H9 (cell line): ENCODE measurements around the gene LSS. TPM values are rescaled to one million over a fixed set of nuclear protein-coding genes. Genes with fewer than 3 reads are reported as not detected.

Experiments used
- DNase-seq: peaks from one replicate; pipeline ENCODE4 v3.0.0-alpha.2; 2017
- H2AFZ ChIP-seq: one replicate; pipeline ENCODE4 v1.6.1; 2013; ENCODE audit warnings: mild to moderate bottlenecking, low read length, control low read depth, moderate library complexity
- H2AK5ac ChIP-seq: 2 replicates; pipeline ENCODE4 v1.6.1; 2013; ENCODE audit warnings: low read length, control low read depth, mixed read lengths; ENCODE audit not compliant: insufficient read length
- H2BK120ac ChIP-seq: one replicate; pipeline ENCODE4 v1.6.1; 2013; ENCODE audit warnings: low read depth, mild to moderate bottlenecking, low read length, control low read depth, inconsistent platforms; ENCODE audit not compliant: poor library complexity, severe bottlenecking
- H2BK12ac ChIP-seq: 2 replicates; pipeline ENCODE4 v1.6.1; 2013; ENCODE audit warnings: low read length, control low read depth, mixed read lengths, low read depth; ENCODE audit not compliant: insufficient read length
- H2BK15ac ChIP-seq: 2 replicates; pipeline ENCODE4 v1.6.1; 2013; ENCODE audit warnings: low read depth, low read length, control low read depth
- H2BK20ac ChIP-seq: one replicate; pipeline ENCODE4 v1.6.1; 2013; ENCODE audit warnings: low read depth, mild to moderate bottlenecking, low read length, control low read depth, inconsistent platforms; ENCODE audit not compliant: poor library complexity, severe bottlenecking
- H2BK5ac ChIP-seq: 2 replicates; pipeline ENCODE4 v1.6.1; 2013; ENCODE audit warnings: low read length, control low read depth, mixed read lengths; ENCODE audit not compliant: insufficient read length
- H3K14ac ChIP-seq: 2 replicates; pipeline ENCODE4 v1.6.1; 2013; ENCODE audit warnings: low read length, control low read depth; ENCODE audit not compliant: insufficient read depth
- H3K18ac ChIP-seq: 2 replicates; pipeline ENCODE4 v1.6.1; 2013; ENCODE audit warnings: low read depth, mild to moderate bottlenecking, mixed read lengths, low read length, control low read depth; ENCODE audit not compliant: insufficient read length
- H3K23ac ChIP-seq: 2 replicates; pipeline ENCODE4 v1.6.1; 2013; ENCODE audit warnings: low read length, control low read depth, mixed read lengths, low read depth; ENCODE audit not compliant: insufficient read length
- H3K23me2 ChIP-seq: 2 replicates; pipeline ENCODE4 v1.6.1; 2013; ENCODE audit warnings: low read depth, mild to moderate bottlenecking, mixed read lengths, low read length, control low read depth; ENCODE audit not compliant: insufficient read length, poor library complexity, severe bottlenecking
- H3K27ac ChIP-seq: 2 replicates; pipeline ENCODE4 v1.5.1; 2013; ENCODE audit warnings: low read length, control low read depth, mixed read lengths, low read depth; ENCODE audit not compliant: insufficient read length
- H3K27me3 ChIP-seq: 2 replicates; pipeline ENCODE4 v1.6.1; 2013; ENCODE audit warnings: low read length, control low read depth, inconsistent platforms; ENCODE audit not compliant: insufficient read depth
- H3K4ac ChIP-seq: 2 replicates; pipeline ENCODE4 v1.6.1; 2013; ENCODE audit warnings: low read depth, mild to moderate bottlenecking, control low read depth, inconsistent platforms, low read length, moderate library complexity
- H3K4me1 ChIP-seq: 2 replicates; pipeline ENCODE4 v1.6.1; 2013; ENCODE audit warnings: low read length, control low read depth, inconsistent platforms; ENCODE audit not compliant: insufficient read depth
- H3K4me2 ChIP-seq: 2 replicates; pipeline ENCODE4 v1.6.1; 2013; ENCODE audit warnings: low read length, control low read depth, mixed read lengths; ENCODE audit not compliant: insufficient read length, insufficient read depth
- H3K56ac ChIP-seq: 2 replicates; pipeline ENCODE4 v1.6.1; 2013; ENCODE audit warnings: low read depth, mild to moderate bottlenecking, mixed read lengths, low read length, control low read depth; ENCODE audit not compliant: insufficient read length
- H3K79me1 ChIP-seq: 2 replicates; pipeline ENCODE4 v1.6.1; 2013; ENCODE audit warnings: low read depth, mild to moderate bottlenecking, moderate library complexity, low read length, control low read depth, inconsistent platforms; ENCODE audit not compliant: insufficient read depth, poor library complexity, severe bottlenecking
- H3K79me2 ChIP-seq: 2 replicates; pipeline ENCODE4 v1.6.1; 2013; ENCODE audit warnings: low read length, control low read depth, inconsistent platforms; ENCODE audit not compliant: insufficient read depth
- H3K9ac ChIP-seq: 2 replicates; pipeline ENCODE4 v1.6.1; 2013; ENCODE audit warnings: low read length, control low read depth, mixed read lengths; ENCODE audit not compliant: insufficient read length; ENCODE audit errors: extremely low read depth
- H3K9me3 ChIP-seq: one replicate; pipeline ENCODE4 v1.6.1; 2013; ENCODE audit warnings: low read depth, low read length, inconsistent platforms; ENCODE audit not compliant: control insufficient read depth
- H3T11ph ChIP-seq: one replicate; pipeline ENCODE4 v1.6.1; 2013; ENCODE audit warnings: mild to moderate bottlenecking, low read length, control low read depth, inconsistent platforms
- H4K20me1 ChIP-seq: one replicate; pipeline ENCODE4 v1.6.1; 2013; ENCODE audit not compliant: control insufficient read depth, insufficient read length, insufficient read depth
- H4K5ac ChIP-seq: 2 replicates; pipeline ENCODE4 v1.6.1; 2013; ENCODE audit warnings: low read depth, mild to moderate bottlenecking, mixed read lengths, low read length, control low read depth; ENCODE audit not compliant: insufficient read length
- H4K8ac ChIP-seq: replicated peaks from 2 replicates; pipeline ENCODE4 v1.6.1; 2013; ENCODE audit warnings: low read length, control low read depth, mixed read lengths, low read depth; ENCODE audit not compliant: insufficient read length
- H4K91ac ChIP-seq: 2 replicates; pipeline ENCODE4 v1.6.1; 2013; ENCODE audit warnings: low read depth, mild to moderate bottlenecking, moderate library complexity, mixed read lengths, low read length, control low read depth; ENCODE audit not compliant: insufficient read length
- H3K27ac Mint-ChIP-seq, 3 experiments: 2 replicates in 2 of 3; 3 replicates in 1 of 3; pipeline ENCODE4 v1.8.0; 2020 to 2021; ENCODE audit warnings: mixed read lengths in 3 of 3, mild to moderate bottlenecking in 1 of 3, moderate library complexity in 1 of 3
- H3K27me3 Mint-ChIP-seq: 2 replicates; pipeline ENCODE4 v1.8.0; 2021; ENCODE audit warnings: low read depth, mild to moderate bottlenecking, moderate library complexity, mixed read lengths
- H3K36me3 Mint-ChIP-seq, 3 experiments: 2 replicates in 2 of 3; 3 replicates in 1 of 3; pipeline ENCODE4 v1.8.0; 2020 to 2021; ENCODE audit warnings: low read depth in 3 of 3, mixed read lengths in 3 of 3; ENCODE audit not compliant: insufficient read depth in 1 of 3
- H3K4me1 Mint-ChIP-seq, 2 experiments: 2 replicates each; pipeline ENCODE4 v1.8.0; 2020; ENCODE audit warnings: mixed read lengths in 2 of 2
- H3K4me3 Mint-ChIP-seq, 2 experiments: 2 replicates in 1 of 2; 3 replicates in 1 of 2; pipeline ENCODE4 v1.8.0; 2020 to 2021; ENCODE audit warnings: mild to moderate bottlenecking in 2 of 2, mixed read lengths in 2 of 2, moderate library complexity in 1 of 2
- H3K9me3 Mint-ChIP-seq, 2 experiments: 2 replicates in 1 of 2; 3 replicates in 1 of 2; pipeline ENCODE4 v1.8.0; 2020; ENCODE audit warnings: mild to moderate bottlenecking in 2 of 2, mixed read lengths in 2 of 2, moderate library complexity in 1 of 2
- CTCF ChIP-seq: fragments of 200-600 bp; sonication (generic); conservative IDR thresholded peaks from 3 replicates; pipeline ENCODE4 v1.8.0; 2021; ENCODE audit warnings: antibody characterized with exemption, mild to moderate bottlenecking
- WGBS: extraction: QIAGEN DNeasy Blood & Tissue Kit; methylation state at CpG from one replicate; pipeline ENCODE4 v1.1.7; 2013; ENCODE audit warnings: missing lambda C conversion rate, low lambda C conversion rate, mixed read lengths; ENCODE audit not compliant: insufficient read length; ENCODE audit errors: extremely low coverage; 5-methylcytosine and 5-hydroxymethylcytosine counted together
- total RNA-seq: library from RNA; stranded (reverse); gene quantifications from 2 replicates; pipeline ENCODE4 v1.2.1, GENCODE V29; 2021

The LSS gene
- total RNA-seq, 1 experiment from 2014 or later: 69.2 TPM

DNA sequence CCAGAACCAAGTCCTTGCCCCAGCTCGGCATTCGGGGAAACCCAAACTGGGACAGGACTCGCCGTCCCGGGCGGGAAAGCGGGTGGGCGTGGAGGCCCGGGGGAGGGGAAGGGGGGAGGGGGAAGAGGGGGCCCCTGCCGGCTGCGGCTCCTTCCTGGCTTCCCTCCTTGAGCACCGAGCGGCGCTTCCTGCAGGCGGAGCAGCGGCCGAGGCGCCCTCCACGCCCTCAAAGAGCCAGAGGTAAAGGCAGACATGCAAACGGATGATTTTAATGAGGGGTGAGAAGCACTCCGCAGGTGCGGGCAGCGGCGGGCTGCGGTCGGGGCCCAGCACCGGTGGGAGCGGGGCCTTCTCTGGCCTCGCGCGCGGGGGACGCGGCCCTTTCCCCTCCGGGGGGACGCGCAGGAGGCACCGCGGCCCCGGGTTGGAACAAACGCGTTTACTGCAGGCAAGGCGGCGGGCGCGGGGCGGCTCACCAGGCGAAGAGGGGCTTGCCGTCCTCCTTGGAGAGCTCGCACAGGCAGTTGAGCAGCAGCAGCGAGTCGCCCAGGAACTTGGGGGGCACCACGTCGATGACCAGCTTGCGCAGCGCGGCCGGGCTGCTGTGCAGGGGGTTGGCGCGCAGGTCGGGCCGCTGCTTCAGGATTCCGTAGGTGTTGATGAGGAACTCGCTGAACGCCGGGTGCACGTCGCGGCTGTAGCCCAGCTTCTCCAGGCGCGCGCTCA, 67.5 kb downstream of the LSS start:
- H3K4me3 Mint-ChIP-seq: no peak overlapping the region
- Histone ChIP-seq H3K4me2 (no peak overlapping the region), H2BK5ac (no peak overlapping the region), H3K9me3 (no peaks in the 10 kb centered on the region), H3K27ac (no peak overlapping the region), H3K27me3 (no peaks in the 10 kb centered on the region), H2AFZ (no peak overlapping the region), H4K5ac (no peak overlapping the region), H3K23ac (no peak overlapping the region), H4K8ac (no peak overlapping the region), H3K9ac (no peak overlapping the region), H2BK20ac (no peak overlapping the region), H2AK5ac (no peak overlapping the region), H2BK120ac (no peak overlapping the region), H2BK12ac (no peak overlapping the region), H3K23me2 (no peaks in the 10 kb centered on the region), H3K79me2 (no peaks in the 10 kb centered on the region), H4K91ac (no peak overlapping the region), H3K14ac (no peak overlapping the region), H4K20me1 (no peaks in the 10 kb centered on the region), H3K18ac (no peak overlapping the region), H3K79me1 (no peaks in the 10 kb centered on the region), H2BK15ac (no peak overlapping the region), H3K4me1 (no peaks in the 10 kb centered on the region), H3T11ph (no peak overlapping the region), H3K56ac (no peak overlapping the region), H3K4ac (no peak overlapping the region)
- no peak overlapping the region for H3K27ac Mint-ChIP-seq
- no CpG with 5 or more reads among the region's 72 CpGs for WGBS
- peak; percentile 27 for DNase-seq
- peaks cover 15 to 32% of the 10 kb centered on the region in 2 experiments for H3K9me3 Mint-ChIP-seq
- peaks cover 31 to 41% (median 34%) of the 10 kb centered on the region in 3 experiments for H3K36me3 Mint-ChIP-seq
- no peaks in the 10 kb centered on the region for H3K27me3 Mint-ChIP-seq
- TF ChIP-seq CTCF: no peak
- no peaks in the 10 kb centered on the region for H3K4me1 Mint-ChIP-seq
